SW 1271 (cell line): ENCODE results near the gene GLB1L2.

Experiments used
- DNase-seq, 2 experiments: peaks; one replicate each; lab custom pipeline; 2025; lab: John Stamatoyannopoulos, UW

The GLB1L2 gene

GRCh38 chr11:134386945-134387344 lies 55.2 kb downstream of the GLB1L2 start:
- DNase-seq: no peak

DNA sequence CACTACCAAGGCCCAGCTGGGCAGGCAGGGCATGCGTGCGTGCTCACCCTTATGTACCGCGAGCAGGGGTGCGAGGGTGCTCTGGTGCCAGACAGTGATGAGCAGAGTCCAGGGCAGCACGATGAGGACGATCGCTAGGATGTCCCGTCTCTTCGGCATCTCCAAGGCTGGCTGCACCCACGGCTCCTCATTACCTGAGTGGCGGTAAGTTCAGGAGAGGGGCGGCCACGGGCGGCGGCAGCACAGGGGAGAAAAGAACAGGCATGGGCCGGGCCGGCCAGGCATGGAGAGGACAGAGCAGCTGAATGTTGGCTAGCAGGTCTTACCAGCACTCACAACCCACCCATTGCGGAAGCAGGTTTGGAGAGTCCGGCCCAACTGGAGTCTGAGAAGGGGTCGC lies 55.7 kb downstream of the GLB1L2 start:
- DNase-seq: no peak

DNA sequence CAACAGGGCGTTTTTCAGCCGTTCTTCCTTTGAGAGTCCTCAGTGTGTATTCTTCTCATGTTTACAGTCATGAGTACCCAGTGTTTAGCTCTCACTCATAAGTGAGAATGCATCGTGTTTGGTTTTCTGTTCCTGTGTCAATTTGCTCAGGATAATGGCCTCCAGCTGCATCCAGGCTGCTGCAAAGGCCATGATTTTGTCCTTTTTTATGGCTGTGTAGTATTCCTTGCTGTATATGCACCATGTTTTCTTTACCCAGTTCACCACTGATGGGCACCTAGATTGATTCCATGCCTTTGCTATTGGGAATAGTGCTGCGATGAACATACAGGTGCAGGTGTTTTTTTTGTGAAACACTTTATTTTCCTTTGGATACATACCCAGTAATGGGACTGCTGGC lies 56.8 kb downstream of the GLB1L2 start:
- DNase-seq: no peak

DNA sequence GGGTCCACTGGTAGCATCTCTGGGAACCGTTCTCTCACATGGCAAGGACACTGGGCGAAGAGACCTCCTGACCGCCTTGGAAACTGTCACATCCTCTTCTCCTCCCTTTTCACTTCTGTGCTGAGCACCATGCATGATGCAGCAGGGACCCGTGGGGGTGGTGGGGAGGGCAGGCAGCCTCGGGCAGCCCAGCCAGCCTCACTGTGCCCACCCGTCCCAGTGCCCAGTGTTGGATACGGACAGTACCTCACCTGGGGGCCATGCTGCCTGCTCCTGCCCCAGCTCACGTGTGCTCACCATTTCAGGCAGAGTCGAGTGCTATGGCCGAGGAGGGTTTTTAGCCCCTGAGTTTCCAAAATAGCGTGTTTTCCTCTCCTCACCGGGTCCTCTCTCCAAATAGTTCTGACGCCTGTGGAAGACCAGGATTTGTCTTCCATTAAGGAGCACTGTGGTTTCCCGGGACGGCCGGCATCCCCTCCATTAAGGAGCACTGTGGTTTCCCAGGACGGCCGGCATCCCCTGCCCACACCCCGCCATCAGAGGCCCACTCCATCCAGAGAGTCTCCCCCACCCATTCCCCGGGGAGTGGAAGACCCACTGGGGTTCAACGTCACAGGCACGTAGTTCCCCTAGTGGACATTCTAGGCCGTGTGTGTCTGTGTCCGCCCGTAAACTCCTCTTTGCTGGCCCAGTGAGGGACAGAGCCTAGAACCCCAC lies 57.8 kb downstream of the GLB1L2 start:
- DNase-seq: no peak

- DNase-seq: no peak
These were observed 59.1 kb downstream of the GLB1L2 start for GRCh38 chr11:134390706-134391569.

- no peak for DNase-seq
These were observed 59.9 kb downstream of the GLB1L2 start for GRCh38 chr11:134391656-134392055.

GRCh38 chr11:134392953-134393615 lies 61.3 kb downstream of the GLB1L2 start:
- no peak for DNase-seq

- no peak for DNase-seq
These were observed 61.9 kb downstream of the GLB1L2 start for GRCh38 chr11:134393638-134394037.

GRCh38 chr11:134394311-134394710 lies 62.5 kb downstream of the GLB1L2 start:
- no peak for DNase-seq

GRCh38 chr11:134395002-134395401 lies 63.2 kb downstream of the GLB1L2 start:
- DNase-seq: no peak

- no peak for DNase-seq
These were observed 65.7 kb downstream of the GLB1L2 start for GRCh38 chr11:134397304-134398078.

DNA sequence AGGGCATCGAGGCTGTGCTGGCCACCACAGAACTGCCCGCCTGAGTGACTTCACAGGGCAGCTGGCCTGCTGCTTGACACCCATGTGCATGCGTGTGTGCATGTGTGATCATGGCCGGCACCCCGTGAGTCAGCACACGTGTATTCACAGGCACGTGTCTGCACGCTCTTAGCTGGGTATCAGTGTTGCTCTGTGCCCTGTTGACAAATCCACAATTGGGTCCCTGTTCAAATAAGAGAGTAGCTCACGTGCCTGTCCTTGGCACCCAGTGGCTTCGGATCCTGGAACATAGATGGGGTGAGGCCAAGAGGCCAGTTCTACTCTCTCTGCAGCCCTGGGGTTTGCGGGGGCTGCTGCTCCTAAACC lies 66.3 kb downstream of the GLB1L2 start:
- DNase-seq: no peak

DNA sequence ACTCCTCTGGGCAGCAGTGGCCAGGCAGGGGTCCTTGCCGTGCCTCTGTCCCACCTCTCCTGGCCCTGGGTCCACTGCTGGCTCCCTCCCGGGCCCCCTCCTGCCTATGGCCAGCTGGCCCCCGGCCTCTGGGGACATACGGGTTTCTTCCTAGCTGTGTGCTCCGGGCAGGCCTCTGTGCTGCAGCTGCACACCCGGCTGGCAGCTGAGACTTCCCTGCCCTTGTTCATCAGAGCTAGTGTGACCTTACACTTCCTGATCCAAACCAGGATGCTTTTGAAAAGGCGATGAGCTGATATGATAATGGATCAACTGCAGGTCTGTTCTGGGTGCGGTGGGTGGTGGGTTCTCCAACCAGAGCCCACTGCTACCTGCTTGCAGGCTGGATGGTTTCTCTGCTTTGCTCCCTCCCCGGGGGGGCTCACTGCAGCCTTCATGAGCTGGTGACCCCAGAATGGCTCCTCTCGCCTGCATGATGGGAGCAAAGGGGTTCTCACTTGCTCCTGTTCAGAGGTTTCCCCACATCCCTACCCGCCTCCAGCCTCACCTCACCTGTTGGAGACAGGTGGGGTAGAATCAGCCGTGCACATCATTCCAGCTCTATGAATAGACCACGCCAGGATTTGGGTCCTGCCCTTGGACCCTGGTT lies 67.0 kb downstream of the GLB1L2 start:
- no peak for DNase-seq

- no peak for DNase-seq
These were observed 67.5 kb downstream of the GLB1L2 start for GRCh38 chr11:134399293-134399654.

GRCh38 chr11:134399996-134400395 lies 68.2 kb downstream of the GLB1L2 start:
- no peak for DNase-seq

DNA sequence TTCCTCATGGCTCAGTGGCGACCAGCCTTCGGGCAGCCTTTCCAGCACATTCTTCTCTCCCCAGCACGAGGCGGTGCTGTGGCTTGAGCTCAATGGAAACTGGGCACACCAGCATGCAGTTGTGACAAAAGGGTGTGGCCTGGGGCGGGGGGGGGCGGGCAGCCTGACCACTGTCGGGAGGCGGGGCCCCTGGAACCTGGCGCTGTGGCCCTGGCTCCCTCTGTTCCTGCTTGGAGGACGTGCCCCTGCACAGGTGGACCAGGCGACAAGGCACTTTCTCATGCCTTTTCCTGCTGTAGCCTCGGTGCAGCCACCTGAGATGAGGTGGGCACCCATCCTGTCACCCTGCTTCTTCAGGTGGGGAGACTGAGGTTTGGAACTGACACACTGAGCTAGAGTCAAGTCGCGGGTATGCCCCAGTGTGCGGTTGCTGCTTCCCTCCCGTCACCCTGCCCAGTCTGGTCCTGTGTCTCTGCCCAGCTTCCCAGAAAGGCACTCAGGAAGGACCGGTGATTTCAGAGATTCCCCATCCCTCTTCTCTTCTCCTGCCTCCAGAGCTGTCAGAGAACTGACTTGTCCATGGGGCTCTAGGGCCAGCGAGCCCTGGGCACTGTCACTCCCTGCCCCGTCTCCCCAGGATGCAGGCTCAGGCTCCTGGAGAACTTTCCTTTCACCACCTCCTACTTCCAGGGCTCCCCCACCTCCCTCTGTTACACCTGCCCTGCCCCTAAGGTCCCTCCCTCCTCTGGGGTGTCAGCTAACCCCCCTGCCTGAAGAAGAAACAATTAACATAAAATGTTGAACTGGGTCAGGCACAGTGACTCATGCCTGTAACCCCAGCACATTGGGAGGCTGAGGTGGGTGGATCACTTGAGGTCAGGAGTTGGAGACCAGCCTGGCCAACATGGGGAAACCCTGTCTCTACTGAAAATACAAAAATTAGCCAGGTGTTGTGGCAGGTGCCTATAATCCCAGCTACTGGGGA lies 70.3 kb downstream of the GLB1L2 start:
- no peak for DNase-seq

- DNase-seq: no peak
These were observed 71.1 kb downstream of the GLB1L2 start for GRCh38 chr11:134402910-134403309.

DNA sequence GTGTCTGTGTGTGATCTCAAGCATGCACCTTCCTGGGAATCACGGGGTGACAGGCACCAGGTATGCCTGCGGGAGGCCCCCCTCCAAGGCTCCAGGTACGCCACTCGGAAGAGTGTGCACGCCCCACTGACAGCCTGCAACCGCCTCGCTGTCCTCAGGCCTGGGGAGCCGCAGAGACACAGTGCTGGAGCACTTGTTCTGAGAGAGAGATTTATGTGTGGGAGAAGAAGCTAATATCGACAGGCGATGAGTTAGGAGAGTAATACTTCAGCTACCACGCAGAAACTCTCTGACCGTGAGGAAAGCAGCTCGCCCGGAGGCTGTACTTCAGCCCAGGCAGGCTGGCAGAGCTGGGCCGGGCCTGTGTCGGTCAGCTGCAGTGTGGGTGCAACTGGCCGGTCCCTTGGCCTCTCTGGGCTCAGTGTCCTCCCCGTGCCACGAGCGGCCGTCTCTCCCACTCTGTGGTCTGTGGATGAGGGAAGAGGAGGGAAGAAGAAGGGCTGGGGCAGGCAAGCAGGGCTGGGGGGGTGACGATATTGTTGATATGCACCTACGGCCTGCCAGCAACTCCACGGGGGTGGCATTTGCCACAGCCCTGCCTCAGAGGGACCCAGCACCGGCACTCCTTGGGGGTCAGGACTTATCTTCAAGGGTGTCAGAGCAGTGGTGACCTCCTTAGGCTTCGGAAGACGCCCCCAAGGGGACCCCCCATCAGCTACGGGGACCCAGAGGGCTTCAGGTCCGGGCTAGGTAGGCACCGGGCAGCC lies 73.0 kb downstream of the GLB1L2 start:
- DNase-seq: no peak

DNA sequence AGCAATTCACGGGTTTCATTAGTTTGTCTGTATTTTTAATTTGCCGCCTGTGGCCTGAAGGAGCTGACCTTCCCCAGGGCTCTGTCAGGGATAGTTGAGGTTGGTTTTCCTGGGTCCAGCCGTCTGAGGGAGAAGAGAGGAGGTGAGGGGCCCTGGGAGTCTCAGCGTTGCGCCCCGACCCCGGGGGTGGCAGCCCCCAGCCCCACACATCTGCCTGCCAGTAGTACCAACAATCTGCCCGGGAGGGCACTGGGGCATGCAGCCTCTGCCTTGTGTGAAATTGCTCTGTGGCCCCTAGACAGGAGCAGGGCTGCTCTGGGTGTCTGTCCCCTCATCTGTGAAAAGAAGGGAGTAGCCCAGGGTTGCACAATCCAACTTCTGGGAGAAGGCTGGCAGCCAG lies 73.6 kb downstream of the GLB1L2 start:
- no peak for DNase-seq

DNA sequence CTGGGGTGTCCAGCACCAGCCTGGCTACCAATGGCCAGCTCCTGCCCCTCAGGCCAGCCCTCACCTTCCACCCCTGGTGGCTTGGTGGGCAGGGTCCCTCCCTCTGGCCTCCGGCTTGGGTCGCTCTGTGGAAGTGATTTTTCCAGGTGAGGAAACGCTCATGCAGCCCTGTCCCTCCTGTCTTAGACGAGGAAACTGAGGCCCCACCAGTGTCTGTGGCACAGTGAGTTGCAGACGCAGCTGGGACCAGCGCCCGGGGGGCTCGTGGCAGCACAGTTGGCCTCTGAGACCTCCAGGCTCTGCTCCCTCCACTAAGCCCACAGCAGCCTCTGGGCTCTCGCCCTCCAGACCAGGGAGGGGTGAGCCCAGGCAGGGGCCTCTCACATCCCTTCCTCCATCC lies 74.1 kb downstream of the GLB1L2 start:
- DNase-seq: no peak
